HUDEP-2 (cell line): ENCODE results near the gene SEC24D.
A peak's percentile ranks its signal among the peaks of the same experiment; 100 is the strongest.

ENCODE experiments used
- DNase-seq, 76 experiments: peaks; one replicate each; lab custom pipeline; 2025; ENCODE audit not compliant: unreplicated experiment in 76 of 76; lab: John Stamatoyannopoulos, UW

The SEC24D gene

DNA sequence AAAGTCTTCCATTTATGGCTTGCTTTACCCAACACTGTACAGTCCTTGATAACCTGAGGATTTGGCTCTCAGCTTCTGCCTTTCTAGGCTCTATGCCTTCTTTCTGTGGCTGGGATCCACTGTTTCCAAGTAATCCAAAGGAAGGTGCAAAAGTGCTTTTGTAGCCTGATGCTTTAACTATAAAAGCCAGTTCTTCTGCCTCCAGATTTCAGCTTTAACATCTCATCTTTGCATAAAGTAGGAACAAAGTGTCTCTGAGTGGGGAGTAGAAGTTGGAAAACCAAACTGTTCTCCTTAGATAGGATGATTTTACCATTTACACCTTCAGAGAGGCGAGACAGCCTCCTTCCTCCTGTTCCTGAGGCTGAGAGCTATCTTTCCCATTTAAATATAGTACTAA, 11.1 kb upstream of the SEC24D start:
- DNase-seq, result no peak

DNA sequence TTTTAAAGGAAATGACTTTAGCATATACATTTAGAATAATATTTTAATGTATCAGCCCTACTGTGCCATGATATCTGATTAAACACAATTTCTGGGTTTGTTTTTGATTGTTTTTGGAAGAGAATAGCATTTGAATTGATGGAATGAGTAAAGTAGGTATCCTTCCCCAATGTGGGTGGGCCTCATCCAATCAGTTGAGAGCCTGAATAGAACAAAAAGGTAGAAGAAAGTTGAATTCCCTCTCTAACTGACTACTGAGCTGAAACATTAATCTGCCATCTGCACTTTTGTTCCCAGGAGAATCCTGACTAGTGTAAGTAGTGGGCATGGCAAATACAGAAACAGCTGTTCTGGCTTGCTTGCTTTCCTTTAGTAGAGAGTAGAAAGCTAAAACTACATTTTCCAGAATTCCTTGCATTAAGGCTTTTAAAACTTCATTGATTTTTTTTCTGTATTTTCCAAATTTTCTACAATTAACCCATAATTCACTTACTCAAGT, 9.7 kb upstream of the SEC24D start:
- no peak for DNase-seq

DNA sequence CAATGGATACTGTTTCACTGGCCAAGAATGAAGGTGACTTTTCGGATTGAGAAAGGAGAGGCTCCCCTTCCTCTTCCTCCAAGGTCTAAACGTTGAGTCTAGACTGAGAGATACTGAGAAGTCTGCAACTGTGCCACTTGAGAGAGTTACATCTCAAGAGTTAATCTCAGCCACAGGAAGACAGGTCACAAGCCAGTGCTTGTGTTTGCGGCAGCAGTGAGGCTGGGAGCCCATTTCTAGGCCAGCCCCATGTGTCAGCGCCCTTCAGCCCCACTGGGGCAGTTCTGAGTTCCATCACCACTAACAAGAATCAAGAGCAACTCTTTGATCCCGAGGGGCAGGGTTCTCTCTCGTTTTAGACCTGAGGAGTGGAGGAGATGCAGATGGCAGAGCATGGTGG, 7.3 kb upstream of the SEC24D start:
- no peak for DNase-seq

GRCh38 chr4:118842055-118842454, 6.1 kb upstream of the SEC24D start:
- no peak for DNase-seq

DNA sequence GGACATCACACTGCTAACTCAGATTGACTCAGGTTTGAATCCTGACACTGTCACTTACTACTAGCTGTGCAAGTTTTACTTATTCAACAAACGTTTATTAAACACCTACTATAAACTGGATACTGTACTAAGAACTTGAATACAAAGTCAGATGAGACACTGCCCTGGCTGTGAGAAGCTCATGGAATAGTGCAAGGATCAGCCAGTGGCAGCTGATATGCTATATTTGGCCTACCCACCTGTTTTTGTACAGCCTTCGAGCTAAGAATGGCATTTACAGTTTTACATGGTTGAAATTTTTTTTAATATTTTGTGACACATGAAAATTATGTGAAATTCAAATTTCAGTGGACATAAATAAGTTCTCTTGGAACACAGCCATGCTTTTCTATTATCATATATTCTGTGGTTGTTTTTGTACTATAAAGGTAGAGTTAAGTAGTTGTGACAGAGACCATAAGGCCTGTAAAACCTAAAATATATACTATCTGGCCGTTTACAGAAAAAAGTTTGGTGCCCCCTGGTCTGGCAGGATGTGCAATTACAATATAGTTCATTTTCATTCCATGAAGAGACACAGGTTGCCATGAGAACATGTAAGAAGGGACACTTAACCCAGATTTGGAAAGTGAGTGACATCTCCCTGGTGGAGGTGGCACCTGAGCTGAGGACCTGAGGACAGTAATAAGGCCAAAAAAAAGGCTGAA, 3.4 kb upstream of the SEC24D start:
- no peak for DNase-seq

DNA sequence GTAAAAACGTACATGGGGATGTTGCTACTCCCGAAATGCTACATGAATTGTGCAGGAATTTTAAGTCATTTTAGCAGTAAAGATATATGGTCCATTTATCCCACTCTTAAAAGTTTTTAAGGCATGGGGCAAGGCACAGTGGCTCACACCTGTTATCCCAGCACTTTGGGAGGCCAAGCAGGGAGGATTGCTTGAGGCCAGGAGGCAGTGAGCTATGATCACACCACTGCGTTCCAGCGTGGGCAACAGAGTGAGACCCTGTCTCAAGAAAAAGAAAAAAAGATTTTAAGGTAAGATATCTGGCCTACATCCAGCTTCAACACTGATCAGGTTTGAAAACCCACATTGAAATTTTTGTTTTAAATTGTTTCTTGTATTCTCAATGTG, 1.2 kb upstream of the SEC24D start:
- no peak for DNase-seq

GRCh38 chr4:118836301-118837120, 585 bp upstream of the SEC24D start:
- peak in 50 of 76 experiments; percentile 1 to 52 (median 17) for DNase-seq

DNA sequence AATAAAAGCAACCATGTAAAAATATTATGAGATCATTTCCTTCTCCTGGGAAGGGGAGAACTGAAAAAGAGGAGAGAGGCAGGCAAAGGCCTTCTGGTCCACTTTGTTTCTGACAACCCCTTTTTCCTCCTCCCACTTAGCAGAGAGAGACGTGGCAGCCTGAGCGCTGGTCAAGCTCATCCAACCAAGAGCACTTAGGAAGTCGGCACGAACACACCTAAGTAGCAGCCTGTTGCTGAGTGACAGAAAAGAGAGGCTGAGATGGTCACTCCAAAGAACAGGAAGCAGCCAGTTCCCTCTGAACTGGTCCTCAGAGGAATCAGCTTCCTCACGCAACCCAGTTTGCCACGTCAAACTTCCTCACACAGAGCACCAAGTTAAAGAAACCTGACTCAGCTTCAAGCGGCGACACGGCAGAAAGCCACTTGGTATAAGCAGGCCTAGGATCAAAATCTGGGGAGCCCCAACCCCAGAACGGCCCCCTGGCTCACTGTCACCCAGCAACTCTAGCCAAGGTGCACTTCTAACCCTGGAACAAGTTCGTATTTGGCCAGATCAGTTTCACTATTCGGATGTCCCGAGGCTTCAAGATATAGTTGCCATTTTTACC, 861 bp downstream of the SEC24D start:
- peak in 34 of 76 experiments; percentile 1 to 43 (median 10) for DNase-seq

DNA sequence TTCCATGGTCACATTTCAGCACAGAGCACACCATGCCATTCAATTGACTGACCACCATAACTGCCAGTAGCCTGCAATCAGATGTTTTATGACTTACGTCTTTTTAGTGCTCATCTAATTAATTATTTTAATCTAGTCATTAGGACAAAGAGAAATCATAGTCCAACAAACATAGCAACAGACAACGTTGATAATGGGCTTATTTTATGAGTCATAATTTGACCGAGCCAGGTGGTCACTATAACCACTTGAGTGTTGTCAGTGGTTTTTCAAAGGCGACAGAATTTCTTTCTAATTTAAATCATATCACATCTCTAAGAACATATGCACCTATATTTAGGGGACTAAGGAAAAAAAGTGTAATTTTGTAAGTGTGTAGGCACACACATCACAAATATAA, 1.9 kb downstream of the SEC24D start:
- no peak for DNase-seq

DNA sequence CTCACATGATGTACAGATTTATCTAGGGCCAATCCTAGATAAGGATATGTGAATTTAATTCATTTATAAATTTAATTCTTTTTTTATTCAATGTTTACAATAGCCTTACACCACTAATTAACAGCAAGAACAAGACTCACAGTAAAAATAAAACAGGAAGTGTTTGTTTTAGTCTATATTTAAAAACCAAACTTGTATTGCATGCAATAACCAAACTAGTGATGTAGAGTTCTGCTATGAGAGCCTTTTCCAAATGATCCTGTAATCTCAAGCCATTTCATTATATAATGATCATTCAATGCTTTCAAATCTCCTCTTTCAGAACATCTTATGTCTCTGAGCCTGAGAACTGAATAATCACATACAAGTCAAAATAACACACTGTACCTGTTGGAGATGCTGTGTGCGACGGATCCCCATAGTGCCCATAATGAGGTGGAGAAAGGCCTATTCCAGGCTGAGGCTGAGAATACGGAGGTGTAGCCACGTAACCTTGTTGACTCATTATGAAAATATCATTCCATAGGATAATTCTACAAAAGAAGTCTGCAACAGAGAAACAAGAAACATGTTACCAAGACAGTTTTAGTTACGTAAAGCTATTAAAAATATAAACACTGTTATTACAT, 2.6 kb downstream of the SEC24D start:
- DNase-seq, result no peak

DNA sequence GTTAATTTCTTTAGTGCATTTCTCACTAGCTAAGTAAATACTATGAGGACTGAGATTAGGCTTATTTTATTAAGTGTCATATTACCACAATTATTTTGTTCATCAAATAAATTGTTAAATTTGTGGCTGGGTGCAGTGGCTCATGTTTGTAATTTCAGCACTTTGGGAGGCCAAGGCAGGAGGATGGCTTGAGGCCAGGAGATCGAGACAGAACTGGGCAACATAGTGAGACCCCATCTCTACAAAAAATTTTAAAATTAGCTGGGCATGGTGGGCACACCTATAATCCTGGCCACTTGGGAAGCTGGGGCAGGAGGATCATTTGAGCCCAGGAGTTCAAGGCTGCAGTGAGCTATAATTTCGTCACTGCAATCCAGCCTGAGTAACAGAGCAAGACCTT, 6.8 kb downstream of the SEC24D start:
- no peak for DNase-seq

DNA sequence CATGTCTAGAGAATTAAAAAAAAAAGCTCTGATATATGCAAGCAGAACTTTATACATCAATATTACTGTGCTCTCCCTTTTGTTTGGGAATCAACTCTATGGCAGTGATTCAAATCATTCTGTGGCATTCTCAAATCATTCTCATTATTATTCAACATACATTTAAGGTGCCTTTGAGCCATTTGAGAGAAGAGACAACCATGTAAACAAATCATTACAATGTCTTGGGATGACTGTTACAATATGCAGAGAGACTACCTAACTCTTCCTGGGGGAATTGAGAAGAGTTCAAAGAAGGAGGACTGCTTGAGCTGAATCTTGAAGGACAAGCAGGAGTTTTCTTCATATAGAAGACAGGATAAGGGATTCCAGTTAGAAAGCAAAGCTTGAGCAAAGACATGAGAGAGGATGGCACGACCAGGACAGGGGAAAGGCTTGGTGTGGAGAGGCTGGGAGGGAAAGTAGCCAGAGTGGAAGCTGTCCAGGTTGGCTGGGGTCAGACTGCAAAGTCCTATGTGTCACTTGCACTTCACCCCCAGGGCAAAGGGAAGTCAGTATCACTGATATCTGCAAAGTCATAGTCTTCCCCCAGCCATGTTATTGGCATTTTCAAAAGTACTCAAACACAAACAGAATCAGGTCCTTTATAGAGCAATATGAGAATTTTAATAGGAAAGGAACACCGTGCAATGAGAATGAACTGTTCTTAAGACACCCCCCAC, 9.0 kb downstream of the SEC24D start:
- peak in 2 of 76 experiments; percentile 2 to 8 for DNase-seq

GRCh38 chr4:118825799-118826198, 10.1 kb downstream of the SEC24D start:
- no peak for DNase-seq

DNA sequence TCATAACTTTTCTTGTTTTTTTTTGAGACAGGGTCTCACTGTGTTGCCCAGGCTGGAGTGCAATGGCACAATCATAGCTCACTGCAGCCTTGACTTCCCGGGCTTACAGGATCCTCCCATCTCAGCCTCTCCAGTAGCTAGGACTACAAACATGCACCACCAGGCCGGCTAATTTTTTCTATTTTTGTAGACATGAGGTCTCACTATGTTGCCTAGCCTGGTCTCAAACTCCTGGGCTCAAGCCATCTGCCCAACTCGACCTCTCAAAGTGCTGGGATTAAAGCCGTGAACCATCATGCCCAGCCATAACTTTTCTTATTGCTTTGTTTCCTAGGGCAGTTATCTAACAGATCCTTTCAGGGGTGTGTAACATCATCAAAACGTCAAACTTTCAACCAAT, 11.8 kb downstream of the SEC24D start:
- no peak for DNase-seq

- DNase-seq, result no peak
Observed at GRCh38 chr4:118823471-118823870, 12.5 kb downstream of the SEC24D start.

- no peak for DNase-seq
Observed at GRCh38 chr4:118821590-118822293, 14.2 kb downstream of the SEC24D start.

DNA sequence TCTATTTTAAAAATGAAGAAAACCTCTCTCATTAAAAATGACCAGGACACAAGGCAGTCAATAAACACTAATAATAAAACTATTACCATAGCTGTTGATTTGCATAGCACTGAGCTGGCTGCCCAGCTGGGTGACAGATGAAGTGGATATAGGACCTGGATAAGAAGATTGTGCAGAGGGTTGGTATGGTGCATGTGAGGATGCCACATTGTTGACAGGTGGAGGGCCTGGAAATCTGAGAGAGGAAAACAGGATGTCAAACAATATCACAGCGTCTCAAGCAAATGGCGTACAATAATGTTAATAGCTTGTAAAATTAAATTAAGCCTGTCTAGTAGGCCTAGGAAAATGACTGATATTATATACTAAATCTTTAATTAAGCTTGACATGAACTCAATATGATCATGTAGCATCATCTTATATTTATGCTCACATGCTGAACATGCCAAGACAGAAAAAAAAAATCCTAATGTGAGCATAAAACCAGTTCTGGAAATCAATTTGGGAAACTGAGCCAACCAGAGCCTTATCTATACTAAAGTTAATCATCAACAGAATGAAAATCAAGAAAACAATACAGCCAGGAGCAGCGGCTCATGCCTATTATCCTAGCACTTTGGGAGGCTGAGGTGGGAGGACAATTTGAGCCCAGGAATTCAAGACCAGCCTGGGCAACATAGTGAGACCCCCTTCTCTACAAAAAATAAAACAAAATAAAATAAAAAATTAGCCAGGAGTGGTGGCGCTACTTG, 18.6 kb downstream of the SEC24D start:
- no peak for DNase-seq

DNA sequence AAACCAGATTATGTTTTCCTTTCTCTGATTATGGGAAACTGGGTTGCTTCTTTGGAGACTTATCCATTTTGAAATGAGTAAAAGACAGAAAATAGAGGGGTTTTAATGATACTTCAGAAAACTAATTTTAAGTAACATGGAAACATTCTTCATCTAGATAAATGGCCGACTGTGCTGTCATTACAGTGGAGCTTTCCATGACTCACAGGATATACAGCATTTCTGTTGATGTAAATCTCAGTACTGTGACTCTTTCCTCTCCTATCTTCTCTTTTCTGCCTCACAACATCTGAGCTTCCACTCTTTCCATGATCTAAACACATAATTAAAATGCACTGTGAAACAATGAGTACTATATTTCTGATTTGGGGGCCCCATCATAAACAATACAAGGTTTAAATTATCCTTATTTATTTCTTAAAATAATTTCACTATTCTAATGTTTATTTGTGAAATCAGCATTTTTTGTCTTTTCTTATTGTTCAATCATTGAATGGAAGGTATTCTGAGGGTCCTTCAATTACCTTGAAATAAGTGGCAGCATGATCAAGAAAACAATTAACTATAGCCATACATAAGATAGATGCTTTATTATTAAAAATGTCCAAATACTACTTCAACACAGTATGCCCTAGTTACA, 19.3 kb downstream of the SEC24D start:
- no peak for DNase-seq

- DNase-seq, result no peak
Observed at GRCh38 chr4:118814891-118815290, 21.0 kb downstream of the SEC24D start.
